Mesenteric fat pad (tissue), 1 donor: ENCODE measurements around the gene NT5DC1. TPM values are rescaled to one million over a fixed set of nuclear protein-coding genes. Genes with fewer than 3 reads are reported as not detected.
"Not testable (repeated sequence)": the region's sequence is repeated elsewhere in the genome, so short reads cannot be mapped to it uniquely, and the experiment has no call there.

Experiments
- DNase-seq: peaks from one replicate; pipeline ENCODE4 v3.0.0-alpha.2; 2020; ENCODE audit warnings: low spot score
- total RNA-seq: library from RNA; stranded (reverse); fragmentation: NEBNext Ultra II Directional; extraction: Animal tissue kit (Norgen Biotek cat#: 25700); gene quantifications from one replicate; pipeline ENCODE4 v1.2.1, GENCODE V29; 2021
- donor health status: DM: yes; HTN: yes; CAD: no.

Gene NT5DC1
- total RNA-seq, 1 donor from 2014 or later: 38.4 TPM

- DNase-seq: no peak
Measured at GRCh38 chr6:116271149-116271708, 170.6 kb downstream of the NT5DC1 start.

- no peak for DNase-seq
Measured at GRCh38 chr6:116277124-116277523, 176.5 kb downstream of the NT5DC1 start.

GRCh38 chr6:116278481-116278829 lies 177.8 kb downstream of the NT5DC1 start:
- DNase-seq: no peak

GRCh38 chr6:116278854-116279231 lies 178.2 kb downstream of the NT5DC1 start:
- DNase-seq: no peak

- DNase-seq: peak; percentile 98
Measured at GRCh38 chr6:116279232-116280160, 178.8 kb downstream of the NT5DC1 start, which contains the start of gene TSPYL1. Gene TSPYL1 (minus strand): TSS chr6:116279930. CDS start chr6:116279830, 100 bp downstream.

GRCh38 chr6:116280161-116280932 lies 179.7 kb downstream of the NT5DC1 start:
- DNase-seq: no peak

GRCh38 chr6:116280933-116281316 lies 180.3 kb downstream of the NT5DC1 start:
- DNase-seq: no peak

GRCh38 chr6:116282698-116283097 lies 182.0 kb downstream of the NT5DC1 start:
- DNase-seq: no peak

GRCh38 chr6:116283191-116283590 lies 182.5 kb downstream of the NT5DC1 start:
- no peak for DNase-seq

- DNase-seq: not testable (repeated sequence)
Measured at GRCh38 chr6:116284984-116285383, 184.3 kb downstream of the NT5DC1 start.

- no peak for DNase-seq
Measured at GRCh38 chr6:116286773-116287358, 186.2 kb downstream of the NT5DC1 start.

- no peak for DNase-seq
Measured at GRCh38 chr6:116287689-116288282, 187.1 kb downstream of the NT5DC1 start.

GRCh38 chr6:116289876-116290275 lies 189.2 kb downstream of the NT5DC1 start:
- DNase-seq: no peak

- no peak for DNase-seq
Measured at GRCh38 chr6:116290799-116291198, 190.1 kb downstream of the NT5DC1 start.

- no peak for DNase-seq
Measured at GRCh38 chr6:116291701-116292396, 191.2 kb downstream of the NT5DC1 start.

GRCh38 chr6:116292553-116292952 lies 191.9 kb downstream of the NT5DC1 start:
- DNase-seq: no peak

GRCh38 chr6:116298273-116298672 lies 197.6 kb downstream of the NT5DC1 start:
- no peak for DNase-seq

GRCh38 chr6:116298973-116299372 lies 198.3 kb downstream of the NT5DC1 start:
- DNase-seq: no peak
